NCI-H1436 (cell line): ENCODE results near the gene NSMCE1.

Experiments used
- DNase-seq: peaks from one replicate; lab custom pipeline; 2025; lab: John Stamatoyannopoulos, UW

Gene NSMCE1

DNA sequence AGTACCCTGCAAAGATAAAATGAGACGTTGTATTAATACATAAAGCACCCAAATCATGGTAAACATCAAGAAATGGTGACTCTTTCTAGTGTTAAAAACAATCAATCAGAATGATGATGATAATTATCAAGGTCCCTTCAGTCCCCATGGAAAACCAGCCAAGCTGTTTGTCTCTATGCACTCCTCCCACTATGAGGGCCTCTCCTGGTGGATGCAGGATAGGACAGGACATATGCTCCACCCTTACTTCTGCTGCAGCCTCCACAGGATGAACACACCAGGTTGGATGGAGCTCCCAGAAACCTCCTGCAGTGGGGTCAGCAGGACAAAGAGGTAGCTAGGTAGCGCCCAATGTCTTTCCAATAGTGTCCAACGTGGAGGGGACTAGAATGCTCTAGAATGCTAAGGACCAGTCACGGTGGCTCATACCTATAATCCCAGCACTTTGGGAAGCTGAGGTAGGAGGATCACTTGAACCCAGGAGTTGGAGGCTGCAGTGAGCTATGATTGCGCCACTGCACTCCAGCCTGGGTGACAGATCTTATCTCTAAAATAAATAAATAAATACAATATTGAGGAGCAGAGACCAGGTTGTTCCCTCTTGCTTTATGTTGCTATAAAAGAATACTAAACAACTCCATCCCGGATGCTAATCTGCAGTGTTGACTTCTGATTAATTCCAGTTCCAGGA lies 75.1 kb downstream of the NSMCE1 start:
- no peak for DNase-seq

DNA sequence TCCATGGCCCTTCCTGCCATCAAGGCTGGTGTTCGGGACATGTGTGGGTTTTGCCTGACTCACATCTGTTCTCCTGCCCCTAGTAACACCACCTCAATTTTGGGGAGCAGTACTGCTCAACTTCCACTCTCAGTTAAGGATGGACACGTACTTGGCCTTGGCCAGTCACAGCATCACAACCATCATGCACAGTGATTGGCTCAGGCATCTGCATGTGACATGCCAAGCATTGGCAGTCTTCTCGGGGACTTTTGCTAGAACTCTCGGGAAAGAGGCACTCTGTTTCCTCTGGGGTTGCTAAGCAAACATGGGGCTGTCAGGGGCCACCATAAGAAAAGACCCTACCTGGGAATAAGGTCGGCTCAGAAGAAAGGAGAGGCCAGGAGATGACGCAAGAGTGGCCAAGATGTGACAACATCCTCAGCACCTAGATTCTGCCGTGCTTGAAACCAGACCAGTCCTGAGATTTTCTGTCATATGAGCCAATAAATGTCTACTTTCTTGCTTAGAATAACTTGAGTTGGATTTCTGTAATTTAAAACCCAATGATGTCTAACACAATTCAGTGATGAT lies 77.1 kb downstream of the NSMCE1 start:
- DNase-seq = no peak

DNA sequence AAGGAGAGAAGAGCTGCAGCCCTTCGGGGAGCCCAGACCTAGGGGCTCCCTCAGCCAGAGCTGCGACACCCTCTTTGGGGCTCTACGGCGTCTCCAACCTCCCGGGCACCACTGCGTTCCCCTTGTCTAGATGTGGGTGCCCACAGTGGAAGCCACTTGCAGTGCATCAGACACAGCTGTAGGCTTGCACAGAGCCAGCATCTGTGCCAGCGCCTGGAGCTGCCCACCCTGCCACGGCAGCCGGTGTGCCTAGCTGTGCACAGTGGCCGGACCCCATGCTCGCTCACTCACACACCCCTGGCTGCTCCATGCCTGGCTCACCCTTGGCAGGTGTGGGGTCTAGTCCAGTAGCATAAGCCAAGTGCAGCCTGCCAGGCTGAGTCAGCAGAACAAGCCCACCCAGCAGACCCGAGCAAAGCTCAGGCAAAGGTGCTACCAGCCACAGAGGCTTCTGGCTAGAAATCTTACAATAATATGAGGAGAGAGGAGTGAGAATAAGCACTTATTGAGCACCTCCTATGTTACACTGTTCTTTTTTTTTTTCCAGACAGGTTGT lies 78.2 kb downstream of the NSMCE1 start:
- DNase-seq = no peak

DNA sequence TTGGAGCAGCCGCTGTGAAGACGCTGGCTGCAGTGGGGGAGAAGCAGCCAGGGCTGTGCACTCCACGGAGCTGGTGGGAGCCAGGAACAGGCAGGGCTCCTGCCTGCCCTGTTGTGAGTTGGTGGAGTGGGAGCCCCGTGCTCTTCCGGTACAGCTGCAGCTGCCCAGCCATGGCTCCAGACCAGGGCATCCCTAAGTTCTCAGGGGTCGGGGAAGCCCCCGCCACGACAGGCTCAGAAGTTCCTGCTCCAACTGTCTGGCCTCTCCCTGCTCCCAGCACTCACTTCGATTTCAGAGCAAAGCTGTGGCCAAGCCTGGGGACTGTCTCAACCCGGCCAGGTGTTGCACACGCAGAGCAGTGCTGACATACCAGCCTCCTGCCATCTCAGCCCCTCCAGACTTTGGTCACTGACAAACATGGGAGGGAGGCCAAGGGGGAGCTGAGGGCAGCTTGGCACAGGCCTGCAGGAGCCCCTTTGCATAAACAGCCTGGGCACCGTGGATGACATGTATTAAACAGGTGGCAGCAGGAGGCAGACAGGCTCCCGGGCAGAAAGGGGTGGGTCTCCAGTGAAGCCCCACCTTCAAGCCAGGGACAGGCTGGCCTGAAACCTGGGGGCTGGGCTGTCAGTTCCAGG lies 79.1 kb downstream of the NSMCE1 start:
- DNase-seq = no peak

DNA sequence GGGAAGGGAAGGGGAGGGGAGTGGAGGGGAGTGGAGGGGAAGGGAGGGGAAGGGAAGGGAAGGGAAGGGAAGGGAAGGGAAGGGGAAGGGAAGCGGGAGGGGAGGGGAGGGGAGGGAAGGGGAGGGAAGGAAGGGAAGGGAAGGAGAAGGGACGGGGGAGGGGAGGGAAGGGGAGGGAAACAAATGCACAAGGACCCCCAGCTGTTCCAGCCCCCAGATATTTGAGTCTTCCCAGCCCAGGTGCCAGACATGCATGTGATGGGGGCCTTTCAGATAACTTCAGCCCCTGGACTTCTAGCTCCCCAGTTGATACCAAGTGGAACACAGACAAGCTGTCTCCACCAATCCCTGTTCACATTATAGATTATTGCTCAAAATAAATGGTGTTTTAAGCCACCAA lies 79.9 kb downstream of the NSMCE1 start:
- DNase-seq = no peak

DNA sequence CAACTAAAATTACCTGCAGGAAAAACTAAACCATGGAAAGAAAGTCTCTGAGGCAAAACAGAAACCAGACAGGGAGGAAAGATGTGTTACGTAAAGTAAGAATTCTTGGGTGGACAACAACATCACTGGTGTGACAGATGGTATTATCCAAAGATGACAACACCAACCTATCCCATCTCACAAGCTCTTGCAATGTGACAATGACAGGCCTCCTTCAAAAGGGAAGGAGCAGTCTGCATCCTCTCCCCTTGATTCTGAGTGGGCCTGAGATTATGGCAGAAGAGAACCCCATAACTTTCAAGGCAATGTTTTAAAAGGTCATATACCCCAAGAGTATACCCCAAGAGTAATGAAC lies 82.8 kb downstream of the NSMCE1 start:
- no peak for DNase-seq

DNA sequence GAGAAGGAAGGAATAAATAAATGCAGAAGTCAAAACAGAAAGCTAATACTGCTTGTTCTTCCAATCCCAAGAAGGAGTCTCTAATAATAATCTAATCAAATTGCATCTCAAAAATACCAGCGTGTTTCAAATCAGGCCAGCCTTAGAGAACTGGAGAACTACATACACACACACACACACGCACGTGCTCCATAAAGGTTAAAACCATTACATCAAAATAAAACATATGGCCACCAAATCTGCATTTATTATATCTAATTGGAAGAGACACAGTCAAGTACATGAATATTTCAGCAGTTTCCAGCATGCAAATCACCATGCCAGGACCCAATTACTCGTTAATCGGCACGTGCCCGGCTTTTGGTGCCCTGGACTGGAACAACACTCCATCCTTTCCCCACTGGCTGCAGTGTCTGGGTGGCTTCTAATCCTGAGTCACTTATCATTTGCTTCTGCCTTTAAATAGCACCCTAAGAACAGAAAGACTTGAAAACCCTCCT lies 85.6 kb downstream of the NSMCE1 start:
- no peak for DNase-seq

DNA sequence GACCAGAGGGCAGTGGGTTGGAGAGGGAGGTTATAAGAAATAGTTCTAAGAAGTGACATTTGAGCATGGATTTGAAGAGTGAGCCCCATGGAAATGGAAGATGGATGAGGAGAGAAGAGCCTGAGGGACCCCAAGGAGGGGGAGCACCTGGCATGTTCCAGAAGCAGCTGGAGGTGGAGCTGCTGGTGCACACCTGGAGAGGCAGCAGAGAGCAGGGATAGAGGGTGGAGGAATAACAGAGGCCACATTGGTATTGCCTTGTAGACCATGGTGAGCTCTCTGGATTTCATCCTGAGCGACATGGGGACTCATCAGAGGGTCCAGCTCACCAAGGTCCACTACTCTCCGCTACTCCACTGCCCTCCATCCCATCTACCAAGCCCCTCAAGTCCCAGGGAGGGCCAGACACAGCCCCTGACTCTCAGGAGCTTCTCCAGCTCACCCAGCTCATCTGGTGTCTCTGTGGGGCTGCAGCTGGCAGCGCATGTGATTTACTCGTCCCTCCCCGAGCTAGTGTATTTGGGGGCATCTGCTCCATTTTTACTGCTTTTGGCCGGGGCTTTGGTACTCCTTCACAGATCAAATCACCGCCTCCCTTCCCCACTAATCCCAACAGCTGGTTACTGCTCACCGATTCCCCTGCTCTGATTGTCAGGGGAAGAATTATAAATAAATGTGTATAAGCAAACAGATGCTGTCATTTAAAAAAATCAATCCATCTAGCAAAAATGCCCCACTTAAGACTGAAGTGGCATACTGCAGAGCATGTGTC lies 87.4 kb downstream of the NSMCE1 start:
- DNase-seq = no peak

DNA sequence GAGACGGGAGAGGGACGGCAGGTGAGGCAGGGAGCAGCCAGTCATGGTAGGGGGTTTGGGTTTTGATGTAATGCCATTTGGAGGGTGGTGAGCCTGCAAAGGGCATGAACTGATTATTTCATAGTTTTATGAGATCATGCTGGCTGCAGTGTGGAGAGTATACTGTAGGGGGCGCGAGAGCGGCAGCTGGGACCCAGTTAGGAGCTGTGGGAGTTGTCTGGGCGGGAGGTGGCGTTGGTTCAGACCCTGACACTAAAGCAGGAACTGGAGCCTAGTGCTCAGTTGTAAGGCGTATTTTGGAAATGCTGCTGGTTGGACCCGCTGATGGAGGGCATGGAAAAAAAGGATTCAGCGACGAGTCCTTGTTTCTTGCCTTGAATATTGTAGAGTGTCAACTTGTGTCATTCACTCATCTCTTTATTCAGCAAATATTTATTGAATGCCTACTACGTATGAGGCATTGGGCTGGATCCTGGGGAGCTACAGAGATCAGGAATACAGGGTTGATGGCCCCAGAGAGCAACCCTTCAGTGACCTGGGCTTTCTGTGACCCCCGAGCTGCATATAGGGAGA lies 89.0 kb downstream of the NSMCE1 start:
- no peak for DNase-seq

DNA sequence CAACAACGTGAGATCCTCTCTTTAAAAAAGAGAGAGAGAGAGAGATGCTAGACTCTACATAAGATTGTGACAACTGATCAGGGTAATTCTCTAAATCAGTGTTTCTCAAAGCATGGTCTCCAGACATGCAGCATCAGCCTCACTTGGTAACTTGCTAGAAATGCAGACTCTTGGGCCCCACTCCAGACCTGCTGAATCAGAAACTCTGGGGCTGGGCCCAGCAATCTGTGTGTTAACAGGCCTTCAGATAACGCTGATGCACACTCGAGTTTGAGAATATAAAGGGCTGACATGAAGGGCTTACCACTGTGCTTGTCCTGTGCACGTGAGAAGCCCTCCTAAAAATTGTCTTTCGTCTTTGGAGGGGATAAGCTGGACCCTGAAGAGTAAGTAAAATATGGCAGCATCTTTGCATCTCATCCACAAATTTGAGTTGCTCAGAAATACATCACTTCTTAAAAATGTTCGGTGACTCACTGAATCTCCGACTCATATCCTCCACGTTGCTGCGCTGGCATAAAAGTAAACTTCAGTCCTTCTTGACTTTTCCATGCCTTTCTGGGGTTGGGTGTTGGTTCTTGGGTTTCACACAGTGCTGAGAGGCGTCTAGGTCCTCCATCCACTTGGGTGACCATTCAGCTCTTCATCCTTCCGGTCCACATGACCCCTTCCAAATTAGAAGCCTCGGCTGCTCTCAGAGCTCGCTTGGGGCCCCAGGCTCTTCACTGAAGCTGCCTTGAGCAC lies 91.4 kb downstream of the NSMCE1 start:
- DNase-seq = no peak

DNA sequence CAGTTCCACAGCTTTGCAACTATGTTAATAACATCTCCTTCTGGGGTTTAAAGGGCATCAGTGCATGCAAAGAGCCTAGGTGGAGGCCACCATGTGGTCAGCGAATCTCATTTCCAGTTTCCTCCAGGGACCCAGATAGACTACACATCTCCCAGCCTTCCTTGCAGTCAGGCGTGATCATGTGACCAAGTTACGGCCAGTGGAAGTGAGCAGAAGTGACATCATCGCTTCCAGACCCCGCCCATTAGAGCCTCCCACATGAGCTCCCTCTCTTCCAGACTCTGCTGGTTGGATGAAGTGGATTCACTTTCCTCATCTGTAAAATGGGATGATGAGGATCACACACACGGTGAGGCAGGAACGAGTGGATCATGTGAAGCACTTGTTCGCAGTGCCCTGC lies 92.7 kb downstream of the NSMCE1 start:
- DNase-seq = no peak
